HG02798 (cell line): ENCODE data around the gene ZNF254.
"Not testable (repeated sequence)": the region's sequence is repeated elsewhere in the genome, so short reads cannot be mapped to it uniquely, and the experiment has no call there.

Source experiments
- ATAC-seq: cut with Tn5 transposase; IDR thresholded peaks from one replicate; pipeline ENCODE4 v1.9.1; 2021; ENCODE audit warnings: mild to moderate bottlenecking; ENCODE audit not compliant: unreplicated experiment, poor library complexity

The ZNF254 gene

GRCh38 chr19:24086974-24087595, at the start of gene ZNF254:
Gene ZNF254, plus strand, starts transcription at chr19:24087187. Its CDS starts 121 bp downstream, at chr19:24087308.
- peak; percentile 99 for ATAC-seq

- no peak for ATAC-seq
Measured at GRCh38 chr19:24040621-24041020, 46.4 kb upstream of the ZNF254 start.

- not testable (repeated sequence) for ATAC-seq
Measured at GRCh38 chr19:24041326-24041725, 45.7 kb upstream of the ZNF254 start.

- no peak for ATAC-seq
Measured at GRCh38 chr19:24046550-24046949, 40.4 kb upstream of the ZNF254 start.

GRCh38 chr19:24048261-24048660, 38.7 kb upstream of the ZNF254 start:
- ATAC-seq, result no peak

DNA sequence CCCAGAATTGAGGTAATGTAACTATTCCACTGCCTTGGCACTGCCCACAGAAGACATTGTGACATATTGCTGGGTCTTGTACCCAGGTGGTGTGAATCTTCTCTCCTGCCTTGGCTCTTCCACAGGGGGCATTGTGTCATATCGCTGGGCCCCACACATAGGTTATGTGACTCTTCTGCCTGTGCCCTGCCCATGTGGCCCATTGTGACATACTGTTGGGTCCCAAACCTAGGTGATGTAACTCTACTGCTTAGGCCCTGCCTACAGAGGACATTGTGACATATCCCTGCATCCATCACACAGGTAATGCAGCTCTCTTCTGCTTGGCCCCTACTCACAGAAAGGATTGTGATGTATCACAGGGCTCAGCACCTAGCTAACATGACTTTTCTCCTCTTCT, 37.5 kb upstream of the ZNF254 start:
- no peak for ATAC-seq

GRCh38 chr19:24051516-24051915, 35.5 kb upstream of the ZNF254 start:
- no peak for ATAC-seq

DNA sequence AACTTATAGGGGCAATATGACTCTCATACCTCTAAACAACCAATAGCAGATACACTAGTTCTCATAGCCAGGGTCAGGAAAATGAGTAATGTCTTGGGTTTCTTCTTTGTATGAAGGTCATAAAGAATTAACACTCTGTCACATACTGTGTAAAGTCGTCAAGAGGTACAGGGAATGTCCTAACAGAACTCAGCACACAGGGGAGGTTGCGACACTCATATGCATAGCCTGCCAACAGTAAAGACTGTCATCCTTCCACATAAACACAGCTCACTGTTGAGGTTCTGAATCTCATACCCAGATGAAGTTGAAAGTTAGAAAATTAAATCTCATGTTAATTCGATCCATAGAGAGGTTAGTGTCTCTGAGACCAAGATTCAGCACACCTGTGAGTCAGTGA, 34.2 kb upstream of the ZNF254 start:
- ATAC-seq, result no peak

- no peak for ATAC-seq
Measured at GRCh38 chr19:24053601-24054000, 33.4 kb upstream of the ZNF254 start.

- peak; percentile 60 for ATAC-seq
Measured at GRCh38 chr19:24054044-24054935, 32.7 kb upstream of the ZNF254 start.

- ATAC-seq, result no peak
Measured at GRCh38 chr19:24055548-24055947, 31.4 kb upstream of the ZNF254 start.

- no peak for ATAC-seq
Measured at GRCh38 chr19:24057144-24057543, 29.8 kb upstream of the ZNF254 start.

- no peak for ATAC-seq
Measured at GRCh38 chr19:24059563-24060295, 27.3 kb upstream of the ZNF254 start.

DNA sequence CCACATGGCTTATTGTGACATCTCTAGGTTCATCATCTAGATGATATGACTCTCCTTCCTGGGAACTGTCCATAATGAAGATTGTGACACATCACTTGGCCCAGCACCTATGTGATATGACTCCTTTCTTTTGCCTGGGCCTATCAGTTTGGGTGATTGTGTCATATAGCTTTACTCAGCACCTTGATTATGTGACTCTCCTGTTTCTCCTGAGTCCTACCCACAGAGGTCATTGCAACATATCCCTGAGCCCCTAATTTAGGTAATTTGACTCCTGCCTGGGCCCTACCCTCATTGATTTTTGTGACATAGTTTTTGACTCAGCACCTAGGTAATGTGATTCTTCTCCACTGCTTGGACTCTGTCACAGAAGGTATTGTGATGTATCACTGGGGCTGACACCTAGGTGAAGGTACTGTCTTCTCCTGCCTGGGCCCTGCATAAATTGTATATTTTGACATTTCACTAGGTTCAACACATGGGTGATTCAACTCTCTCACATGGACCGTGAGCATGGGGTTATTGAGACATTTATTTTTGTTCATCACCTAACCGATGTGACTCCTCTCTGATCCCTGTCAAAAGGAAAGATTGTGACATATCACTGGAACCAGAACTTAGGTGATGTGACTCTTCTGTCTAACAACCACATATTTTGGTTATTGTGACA, 26.2 kb upstream of the ZNF254 start:
- no peak for ATAC-seq

- ATAC-seq, result no peak
Measured at GRCh38 chr19:24062190-24062589, 24.8 kb upstream of the ZNF254 start.

GRCh38 chr19:24063295-24063694, 23.7 kb upstream of the ZNF254 start:
- no peak for ATAC-seq

DNA sequence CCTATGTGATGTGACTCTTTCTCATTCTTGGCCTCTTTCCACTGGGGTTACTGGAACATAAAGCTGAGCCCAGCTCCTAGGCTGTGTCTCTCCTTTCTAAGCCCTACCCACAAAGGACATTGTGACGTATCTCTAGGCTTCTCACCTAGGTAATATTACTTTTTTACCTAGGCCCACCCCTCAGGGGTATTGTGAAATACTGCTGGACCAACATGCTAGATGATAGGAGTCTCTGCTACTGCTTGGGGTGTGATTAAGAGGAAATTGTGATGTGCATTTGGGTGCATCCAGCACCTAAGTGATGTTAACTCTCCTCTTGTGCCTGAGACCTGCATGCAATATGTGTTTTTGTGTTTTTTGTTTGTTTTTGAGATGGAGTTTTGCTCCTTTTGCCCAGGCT, 22.8 kb upstream of the ZNF254 start:
- ATAC-seq, result no peak

GRCh38 chr19:24065243-24065642, 21.7 kb upstream of the ZNF254 start:
- ATAC-seq, result no peak

- no peak for ATAC-seq
Measured at GRCh38 chr19:24065865-24066604, 21.0 kb upstream of the ZNF254 start.
